Body of pancreas (tissue), 4 donors: ENCODE measurements around the gene DEF6. TPM values are rescaled to one million over a fixed set of nuclear protein-coding genes. Genes with fewer than 3 reads are reported as not detected.
A peak's percentile ranks its signal among the peaks of the same experiment; 100 is the strongest.

ENCODE experiments used
- ATAC-seq: fragments of 150-250 bp; one replicate; pipeline ENCODE4 v1.9.1; 2016
- DNase-seq, 4 donors: peaks; one replicate each; pipeline ENCODE4 v3.0.0-alpha.2; 2019
- H3K27ac ChIP-seq, 4 donors: fragments of 200-600 bp; sonication (generic); 1 replicate in 3 of 4; 2 replicates in 1 of 4; pipeline versions ENCODE4 v1.5.1 to v1.6.1; 2016 to 2019; ENCODE audit warnings: mild to moderate bottlenecking in 1 of 4, mixed read lengths in 1 of 4, moderate library complexity in 1 of 4
- H3K27me3 ChIP-seq, 2 donors: fragments of 200-600 bp; sonication (generic); one replicate each; pipeline ENCODE4 v1.6.0; 2016; ENCODE audit warnings: mild to moderate bottlenecking in 1 of 2
- H3K36me3 ChIP-seq, 2 donors: fragments of 200-600 bp; sonication (generic); replicated peaks in 1 of 2; 2 replicates each; pipeline ENCODE4 v1.5.1; 2016; ENCODE audit warnings: low read depth in 2 of 2; ENCODE audit not compliant: insufficient read depth in 1 of 2
- H3K4me1 ChIP-seq: fragments of 200-600 bp; sonication (generic); one replicate; pipeline ENCODE4 v1.6.0; 2016
- H3K4me3 ChIP-seq, 2 donors: fragments of 200-600 bp; sonication (generic); 1 replicate in 1 of 2; 2 replicates in 1 of 2; pipeline ENCODE4 v1.5.1; 2016 to 2019
- H3K9me3 ChIP-seq, 3 donors: fragments of 200-600 bp; sonication (generic); 1 replicate in 2 of 3; 2 replicates in 1 of 3; pipeline ENCODE4 v1.5.1; 2016
- POLR2A ChIP-seq, 3 donors: fragments of 450-650 bp; IDR thresholded peaks; one replicate each; pipeline ENCODE4 v1.6.1; 2016; ENCODE audit warnings: antibody characterized with exemption in 3 of 3, mild to moderate bottlenecking in 2 of 3
- WGBS, 2 donors: methylation state at CpG; one replicate each; pipeline ENCODE4 v1.1.5; 2017; 5-methylcytosine and 5-hydroxymethylcytosine counted together
- intact Hi-C: fragments of 100-400 bp; cut with DNase I; formaldehyde crosslinking; loops from one replicate; pipeline ENCODE4 v1.15.1; 2023
- total RNA-seq, 2 donors: library from RNA; depleted of rRNA; stranded (reverse); fragments of >200 nt; gene quantifications; one replicate each; pipeline ENCODE4 v1.1.0, GENCODE V29; 2016
- TF ChIP-seq, protein P1 (sequence below), 7 experiments: fragments of 450-650 bp in 4 of 7; fragments of 200-600 bp in 3 of 7; sonication (generic) in 3 of 7; IDR thresholded peaks; one replicate each; pipeline ENCODE4 v1.5.1; 2016 to 2019; ENCODE audit warnings: antibody characterized with exemption in 7 of 7

DEF6 gene
- total RNA-seq, 2 donors from 2014 or later = 10.2 to 23.3 TPM

DNA sequence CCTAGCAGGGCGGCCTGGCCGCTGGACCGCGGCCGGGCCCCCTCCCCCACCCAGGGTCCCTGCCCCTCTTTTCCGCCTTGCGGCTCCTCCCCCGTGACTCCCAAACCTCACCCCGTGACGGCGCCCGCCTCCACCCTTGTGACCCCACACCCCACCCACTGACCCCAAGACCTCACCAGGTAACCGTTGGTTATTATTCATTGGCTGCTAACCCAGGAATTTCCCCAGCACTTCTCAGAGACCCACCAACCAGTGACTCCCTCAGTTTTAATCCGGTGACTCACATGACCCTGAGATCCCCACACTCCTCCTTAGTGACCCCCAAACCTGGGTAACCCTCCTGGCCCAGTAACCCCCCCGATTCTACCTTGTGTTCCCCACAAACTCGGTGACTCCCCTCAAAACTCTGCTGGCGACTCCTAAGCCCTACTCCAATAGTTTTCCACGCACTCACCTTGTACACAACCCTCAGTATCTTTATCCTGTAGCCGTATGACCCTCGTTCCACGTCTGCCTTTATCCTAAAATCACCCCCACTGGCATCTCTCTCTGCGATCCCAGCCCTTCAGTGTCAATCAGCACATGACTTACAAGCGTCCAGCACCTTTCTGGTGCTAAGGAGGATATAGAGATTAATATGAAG, 37.5 kb upstream of the DEF6 start:
- H3K27me3 ChIP-seq = no peaks in the 10 kb centered on the region
- H3K4me1 ChIP-seq = peaks cover 38% of the 10 kb centered on the region
- 2 to 5% methylated on average over 15 to 22 of the region's 23 CpGs for WGBS, 2 donors
- H3K4me3 ChIP-seq = peak overlapping the region; percentile 81 to 89
- intact Hi-C loops = no loop called here
- H3K9me3 ChIP-seq = no peaks in the 10 kb centered on the region
- ATAC-seq (peak; percentile 55), DNase-seq (peak; percentile 75 to 85 (median 81))
- no peaks in the 10 kb centered on the region for H3K36me3 ChIP-seq
- no peak for TF ChIP-seq POLR2A (IDR thresholded peaks at IDR 0.05)
- TF ChIP-seq, protein P1, sequence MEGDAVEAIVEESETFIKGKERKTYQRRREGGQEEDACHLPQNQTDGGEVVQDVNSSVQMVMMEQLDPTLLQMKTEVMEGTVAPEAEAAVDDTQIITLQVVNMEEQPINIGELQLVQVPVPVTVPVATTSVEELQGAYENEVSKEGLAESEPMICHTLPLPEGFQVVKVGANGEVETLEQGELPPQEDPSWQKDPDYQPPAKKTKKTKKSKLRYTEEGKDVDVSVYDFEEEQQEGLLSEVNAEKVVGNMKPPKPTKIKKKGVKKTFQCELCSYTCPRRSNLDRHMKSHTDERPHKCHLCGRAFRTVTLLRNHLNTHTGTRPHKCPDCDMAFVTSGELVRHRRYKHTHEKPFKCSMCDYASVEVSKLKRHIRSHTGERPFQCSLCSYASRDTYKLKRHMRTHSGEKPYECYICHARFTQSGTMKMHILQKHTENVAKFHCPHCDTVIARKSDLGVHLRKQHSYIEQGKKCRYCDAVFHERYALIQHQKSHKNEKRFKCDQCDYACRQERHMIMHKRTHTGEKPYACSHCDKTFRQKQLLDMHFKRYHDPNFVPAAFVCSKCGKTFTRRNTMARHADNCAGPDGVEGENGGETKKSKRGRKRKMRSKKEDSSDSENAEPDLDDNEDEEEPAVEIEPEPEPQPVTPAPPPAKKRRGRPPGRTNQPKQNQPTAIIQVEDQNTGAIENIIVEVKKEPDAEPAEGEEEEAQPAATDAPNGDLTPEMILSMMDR (IDR thresholded peaks at IDR 0.05) = no peak
- H3K27ac ChIP-seq = peak overlapping the region; percentile 85 to 99 (median 97)

- no peaks in the 10 kb centered on the region for H3K27me3 ChIP-seq
- no peaks in the 10 kb centered on the region for H3K9me3 ChIP-seq
- DNase-seq (no peak), ATAC-seq (no peak)
- no peak overlapping the region for H3K4me3 ChIP-seq
- peaks cover 38% of the 10 kb centered on the region for H3K4me1 ChIP-seq
- 75 to 79% methylated on average over 6 of the region's 6 CpGs for WGBS, 2 donors
- no peaks in the 10 kb centered on the region for H3K36me3 ChIP-seq
- TF ChIP-seq, protein P1 (IDR thresholded peaks at IDR 0.05) = no peak
- no peak for TF ChIP-seq POLR2A (IDR thresholded peaks at IDR 0.05)
- peak overlapping the region; percentile 85 to 99 (median 97) for H3K27ac ChIP-seq
- intact Hi-C loops = no loop called here
These were observed 36.7 kb upstream of the DEF6 start for GRCh38 chr6:35260591-35261570.

- H3K4me3 ChIP-seq = no peak overlapping the region
- ATAC-seq (no peak), DNase-seq (no peak)
- H3K36me3 ChIP-seq = no peaks in the 10 kb centered on the region
- H3K4me1 ChIP-seq = peaks cover 38% of the 10 kb centered on the region
- H3K27ac ChIP-seq = no peak overlapping the region
- WGBS, 2 donors = 64 to 70% methylated on average over 1 to 2 of the region's 2 CpGs
- no peaks in the 10 kb centered on the region for H3K9me3 ChIP-seq
- TF ChIP-seq, protein P1 (IDR thresholded peaks at IDR 0.05) = no peak
- no peak for TF ChIP-seq POLR2A (IDR thresholded peaks at IDR 0.05)
- intact Hi-C loops = no loop called here
- no peaks in the 10 kb centered on the region for H3K27me3 ChIP-seq
These were observed 35.0 kb upstream of the DEF6 start for GRCh38 chr6:35262596-35262995.

DNA sequence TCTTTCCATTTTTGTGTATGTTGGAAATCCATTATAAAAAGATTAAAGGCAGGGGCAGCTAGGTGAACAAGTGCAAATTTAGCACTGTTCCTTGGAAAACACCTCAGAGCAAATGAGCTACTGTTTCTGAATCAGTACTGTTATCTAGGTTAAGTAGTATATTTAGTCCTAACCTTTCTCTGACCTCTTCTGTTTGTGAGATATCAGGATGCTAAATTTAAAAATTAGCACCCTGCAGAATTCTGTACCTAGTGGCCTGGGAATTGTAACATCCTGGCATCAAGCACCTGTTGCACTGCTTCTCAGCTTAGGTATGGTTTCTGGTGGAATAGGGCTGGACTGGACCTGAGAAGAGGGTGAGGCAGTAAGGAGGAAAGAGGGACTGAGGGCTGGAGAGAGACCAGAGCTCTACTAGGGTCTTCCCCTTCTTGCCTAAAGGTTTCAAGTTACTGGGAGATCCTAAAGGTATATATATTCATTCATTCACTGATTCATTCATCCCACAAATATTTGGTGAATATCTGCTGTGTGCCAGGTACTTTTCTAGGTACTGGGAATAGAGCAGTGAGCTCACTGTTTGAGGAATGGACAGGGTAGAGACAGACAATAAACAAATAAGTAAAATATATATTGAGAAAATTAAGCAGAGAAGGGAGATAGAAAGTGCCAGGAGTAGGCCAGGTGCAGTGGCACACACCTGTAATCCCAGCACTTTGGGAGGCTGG, 32.9 kb upstream of the DEF6 start:
- DNase-seq (no peak), ATAC-seq (no peak)
- Histone ChIP-seq H3K9me3 (no peaks in the 10 kb centered on the region), H3K4me1 (peaks cover 26% of the 10 kb centered on the region), H3K36me3 (no peaks in the 10 kb centered on the region), H3K4me3 (no peak overlapping the region), H3K27ac (no peak overlapping the region), H3K27me3 (no peaks in the 10 kb centered on the region)
- intact Hi-C loops = no loop called here
- TF ChIP-seq, protein P1 (IDR thresholded peaks at IDR 0.05) = no peak
- TF ChIP-seq POLR2A (IDR thresholded peaks at IDR 0.05) = no peak
